ENCODE results near the gene RNF13. TPM values are rescaled to one million over a fixed set of nuclear protein-coding genes. Genes with fewer than 3 reads are reported as not detected.
"Not testable (repeated sequence)": the region's sequence is repeated elsewhere in the genome, so short reads cannot be mapped to it uniquely, and the experiment has no call there.

RNF13 gene
- total and polyA plus RNA-seq, 8 donors: 18.1 to 51.9 (median 35.3) TPM

DNA sequence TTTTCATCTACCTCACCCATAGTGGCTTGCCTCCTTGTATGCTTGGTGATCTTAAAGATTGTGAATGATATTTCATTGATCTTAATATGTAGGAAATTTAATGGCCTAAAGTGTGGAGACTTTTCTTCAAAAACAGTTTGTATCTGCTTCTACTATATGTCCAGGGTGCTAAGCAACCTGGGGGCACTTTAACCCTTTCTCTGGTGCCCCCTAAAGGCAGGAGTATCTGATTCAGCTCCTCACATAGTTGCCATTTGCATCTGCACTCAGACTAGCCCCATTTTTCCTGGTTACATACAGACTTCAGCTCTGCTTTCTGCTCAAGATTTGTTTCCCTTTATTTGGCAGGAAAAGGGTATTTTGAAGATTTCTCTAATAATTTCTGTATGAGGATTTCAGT is 162.9 kb downstream of the RNF13 start:
- Histone ChIP-seq H3K4me3 (no peak overlapping the region), H3K36me3 (no peaks in the 10 kb centered on the region), H3K9me3 (no peaks in the 10 kb centered on the region), H3K27ac (no peak overlapping the region), H3K27me3 (peaks cover 0 to 6% (median 1%) of the 10 kb centered on the region in 4 donors), H3K4me1 (peaks cover 0 to 4% (median 4%) of the 10 kb centered on the region in 3 donors)
- TF ChIP-seq CTCF (IDR thresholded peaks at IDR 0.05): no peak
- intact Hi-C loops (cut with DNase I): no loop called here
- no peak for DNase-seq
- no peak for ATAC-seq
- no peak for FAIRE-seq

- ATAC-seq (no peak), DNase-seq (no peak), FAIRE-seq (no peak)
- intact Hi-C loops (cut with DNase I): no loop called here
- no peaks in the 10 kb centered on the region for H3K36me3 ChIP-seq
- no peak for TF ChIP-seq CTCF (IDR thresholded peaks at IDR 0.05)
- no peaks in the 10 kb centered on the region for H3K9me3 ChIP-seq
- WGBS, 2 donors: 75 to 80% methylated on average over 2 of the region's 2 CpGs
- H3K4me1 ChIP-seq: no peaks in the 10 kb centered on the region
- H3K27me3 ChIP-seq: peaks cover 0 to 5% (median 1%) of the 10 kb centered on the region in 4 donors
- no peak overlapping the region for H3K27ac ChIP-seq
- no peak overlapping the region for H3K4me3 ChIP-seq
These were observed 164.4 kb downstream of the RNF13 start for GRCh38 chr3:149977386-149977785.

GRCh38 chr3:149981979-149982378 is 169.0 kb downstream of the RNF13 start:
- H3K4me3 ChIP-seq; H3K9me3 ChIP-seq; H3K27me3 ChIP-seq; H3K27ac ChIP-seq; FAIRE-seq; H3K4me1 ChIP-seq; intact Hi-C loops (cut with DNase I); H3K36me3 ChIP-seq; DNase-seq: not testable (repeated sequence)
- peak; percentile 67 to 89 (median 80) for ATAC-seq
- WGBS, 2 donors: 51 to 53% methylated on average over 3 to 4 of the region's 10 CpGs

DNA sequence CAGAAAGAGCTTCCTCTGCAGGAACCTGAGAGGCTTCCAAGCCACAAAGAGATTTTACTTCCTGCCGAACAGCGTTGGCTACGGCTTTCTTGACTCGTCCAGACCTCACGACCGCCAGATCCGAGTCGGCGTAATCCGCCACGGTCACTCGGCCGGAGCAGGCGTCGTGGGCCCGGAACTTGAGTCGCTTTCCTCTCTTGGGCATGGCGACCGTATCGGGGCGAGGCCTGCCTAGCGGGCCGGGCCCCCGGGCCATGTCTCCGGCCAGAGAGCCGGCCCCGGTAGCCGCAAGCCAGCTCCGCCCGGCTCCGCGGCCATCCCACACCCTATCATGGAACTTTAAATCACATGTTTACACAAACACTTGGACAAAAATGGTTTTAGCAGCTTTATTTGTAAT is 170.0 kb downstream of the RNF13 start:
- ATAC-seq; H3K4me1 ChIP-seq; H3K27ac ChIP-seq; intact Hi-C loops (cut with DNase I); H3K27me3 ChIP-seq; FAIRE-seq; H3K36me3 ChIP-seq; H3K9me3 ChIP-seq; H3K4me3 ChIP-seq: not testable (repeated sequence)
- DNase-seq: peak in 2 of 6 donors; percentile 14 to 32
- whole genome bisulfite sequencing, 2 donors: 92 to 95% methylated on average over 32 of the region's 32 CpGs

DNA sequence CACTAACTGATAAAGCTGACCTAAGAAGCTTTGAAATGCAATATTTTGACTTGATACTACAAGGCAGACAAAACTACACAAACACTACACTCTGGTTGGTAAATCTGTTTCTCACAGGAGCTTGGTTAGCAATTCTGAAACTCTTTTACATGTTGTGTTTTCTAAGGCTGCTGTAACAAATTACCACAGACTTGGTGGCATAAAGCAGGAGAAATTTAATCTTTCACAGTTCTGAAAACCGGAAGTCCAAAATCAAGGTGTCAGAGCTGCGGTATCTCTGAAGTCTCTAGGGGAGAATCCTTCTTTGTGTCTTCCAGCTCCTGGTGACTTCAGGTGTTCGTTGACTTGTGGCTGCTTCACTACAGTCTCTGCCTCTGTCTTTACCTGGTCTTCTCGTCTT is 170.6 kb downstream of the RNF13 start:
- H3K36me3 ChIP-seq: no peaks in the 10 kb centered on the region
- WGBS, 2 donors: 79 to 80% methylated on average over 4 of the region's 4 CpGs
- no peak for TF ChIP-seq CTCF (IDR thresholded peaks at IDR 0.05)
- no peaks in the 10 kb centered on the region for H3K4me1 ChIP-seq
- H3K27ac ChIP-seq: no peak overlapping the region
- no peaks in the 10 kb centered on the region for H3K9me3 ChIP-seq
- H3K27me3 ChIP-seq: no peaks in the 10 kb centered on the region
- ATAC-seq (no peak), FAIRE-seq (no peak), DNase-seq (no peak)
- H3K4me3 ChIP-seq: no peak overlapping the region
- intact Hi-C loops (cut with DNase I): no loop called here

DNA sequence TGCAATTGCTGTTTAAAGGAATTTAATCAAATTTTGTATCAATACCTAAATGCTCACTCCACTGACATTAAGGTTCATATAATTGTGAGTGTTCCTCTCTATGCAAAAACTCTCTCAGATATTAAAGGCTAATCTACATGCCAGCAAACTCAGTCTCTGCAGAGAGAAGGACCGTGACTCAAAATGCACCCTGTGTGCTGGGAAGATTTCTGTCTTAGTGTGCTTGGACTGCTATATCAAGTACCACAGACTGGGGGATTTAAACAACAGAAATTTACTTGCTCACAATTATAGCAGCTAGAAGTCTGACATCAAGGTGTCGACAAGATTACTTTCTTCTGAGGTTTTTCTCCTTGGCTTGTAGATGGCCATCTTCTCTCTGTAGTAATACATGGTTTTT is 176.3 kb downstream of the RNF13 start:
- Histone ChIP-seq H3K9me3 (no peaks in the 10 kb centered on the region), H3K27me3 (no peaks in the 10 kb centered on the region), H3K36me3 (no peaks in the 10 kb centered on the region), H3K4me3 (no peak overlapping the region), H3K27ac (no peak overlapping the region), H3K4me1 (no peaks in the 10 kb centered on the region)
- intact Hi-C loops (cut with DNase I): no loop called here
- ATAC-seq (no peak), DNase-seq (no peak), FAIRE-seq (no peak)
- 86 to 97% methylated on average over 2 of the region's 2 CpGs for WGBS, 2 donors
- no peak for TF ChIP-seq CTCF (IDR thresholded peaks at IDR 0.05)

Measured in pancreas (tissue), 10 donors.